Heart right ventricle (tissue), 16 donors: Measurements from ENCODE around the gene COL4A2. TPM values are rescaled to one million over a fixed set of nuclear protein-coding genes. Genes with fewer than 3 reads are reported as not detected.

Experiments
- ATAC-seq, 8 donors: fragments of 200-7000 bp; cut with Tn5 transposase; one replicate each; pipeline ENCODE4 v1.9.1; 2020; ENCODE audit warnings: mild to moderate bottlenecking in 8 of 8, moderate library complexity in 8 of 8, moderate number of reproducible peaks in 1 of 8
- DNase-seq, 2 donors: peaks; one replicate each; pipeline ENCODE4 v3.0.0-alpha.2; 2020
- H3K27ac ChIP-seq, 10 donors: fragments of 200-600 bp; sonication (generic) in 2 of 10; one replicate each; pipeline versions ENCODE4 v1.5.0 to v1.8.0; 2020 to 2022; ENCODE audit warnings: mild to moderate bottlenecking in 3 of 10
- H3K27me3 ChIP-seq, 7 donors: fragments of 200-600 bp; one replicate each; pipeline ENCODE4 v1.8.0; 2021 to 2022; ENCODE audit warnings: mild to moderate bottlenecking in 2 of 7
- H3K36me3 ChIP-seq, 9 donors: fragments of 200-600 bp; sonication (generic) in 1 of 9; one replicate each; pipeline versions ENCODE4 v1.5.0 to v1.8.0; 2020 to 2022; ENCODE audit warnings: mild to moderate bottlenecking in 2 of 9
- H3K4me1 ChIP-seq, 9 donors: fragments of 200-600 bp; sonication (generic) in 1 of 9; one replicate each; pipeline versions ENCODE4 v1.5.0 to v1.8.0; 2020 to 2022; ENCODE audit warnings: mild to moderate bottlenecking in 4 of 9
- H3K4me3 ChIP-seq, 10 donors: fragments of 200-600 bp; sonication (generic) in 2 of 10; one replicate each; pipeline versions ENCODE4 v1.5.0 to v1.8.0; 2020 to 2022; ENCODE audit warnings: mild to moderate bottlenecking in 7 of 10, moderate library complexity in 2 of 10
- H3K9me3 ChIP-seq, 11 donors: fragments of 200-600 bp in 10 of 11; sonication (generic) in 2 of 11; one replicate each; pipeline versions ENCODE4 v1.5.0 to v1.8.0; 2013 to 2022; ENCODE audit warnings: mild to moderate bottlenecking in 2 of 11, control low read depth in 1 of 11, moderate library complexity in 1 of 11
- CTCF ChIP-seq, 9 donors: fragments of 200-600 bp; sonication (generic) in 2 of 9; IDR thresholded peaks; one replicate each; pipeline versions ENCODE4 v1.5.0 to v1.8.0; 2021 to 2022; ENCODE audit warnings: antibody characterized with exemption in 9 of 9, mild to moderate bottlenecking in 5 of 9, moderate library complexity in 1 of 9
- WGBS, 2 donors: extraction: QIAGEN DNeasy Blood & Tissue Kit; methylation state at CpG; one replicate each; pipeline ENCODE4 v1.1.7; 2013; ENCODE audit warnings: inconsistent platforms in 1 of 2; 5-methylcytosine and 5-hydroxymethylcytosine counted together
- intact Hi-C, 10 donors: fragments of 100-400 bp; cut with DNase I; formaldehyde crosslinking; loops; one replicate each; pipeline versions ENCODE4 v1.11.1 to v1.14.2; 2022
- polyA plus RNA-seq, 2 donors: library from polyadenylated mRNA; stranded (reverse); fragments of 200-250 nt; gene quantifications; one replicate each; pipeline ENCODE4 v1.2.3, GENCODE V29; 2013
- total RNA-seq, 10 donors: library from RNA; stranded (reverse); fragmentation: NEBNext Ultra II Directional in 3 of 10; extraction: Animal tissue kit (Norgen Biotek cat#: 25700) in 3 of 10; gene quantifications; one replicate each; pipeline versions ENCODE4 v1.2.1 to v1.2.4, GENCODE V29; 2021 to 2023
- donor health status: Arrhythmogenic right ventricular cardiomyopathy.
- donor health status: ischemic (EF 13 %, LVEDD 7.1; RV severe dilation, severe dysfunction).
- donor health status: healthy with polysubstance abuse.
- donor health status: DM: no; HTN: yes; CAD: no.
- donor health status: DM: no; HTN: no; CAD: no.
- donor health status: ischemic (EF 25% LVEDD 6.9; RV normal size, moderate dysfunction).
- donor health status: ischemic (EF 25% LVEDD 5.7; RV mildly dilated, moderate dysfunction).
- donor health status: healthy.
- donor health status: DM: yes; HTN: yes; CAD: no.
- donor health status: Ischemic cardiomyopathy.
- donor health status: ischemic (EF 35%, LVEDD 5.7; RV mildly dilated, moderate dysfunction).
- donor health status: nonischemic (EF 11% LVEDD 7.7; RV severe dilation, severe dysfunction).
- donor health status: DM: yes; HTN: yes; CAD: no.
- donor health status: PGD.
- donor health status: ischemic (EF 29% LVEDD 5.4; RV normal size, mild dysfunction).
- donor health status: nonischemic (EF 23%, LVEDD 6.1; RV moderate dilation, normal function).

COL4A2 gene
- total and polyA plus RNA-seq, 12 donors: 81.7 to 301 (median 128) TPM

GRCh38 chr13:110290153-110290552 lies 16.9 kb upstream of the COL4A2 start:
- 89% methylated on average over 10 of the region's 10 CpGs for WGBS, 2 donors
- no peak for TF ChIP-seq CTCF (IDR thresholded peaks at IDR 0.05)
- no peak overlapping the region for H3K27ac ChIP-seq
- H3K36me3 ChIP-seq: peaks cover 0 to 48% (median 0%) of the 10 kb centered on the region in 9 donors
- H3K9me3 ChIP-seq: no peaks in the 10 kb centered on the region
- peaks cover 30 to 84% (median 64%) of the 10 kb centered on the region in 9 donors for H3K4me1 ChIP-seq
- H3K4me3 ChIP-seq: no peak overlapping the region
- H3K27me3 ChIP-seq: no peaks in the 10 kb centered on the region
- DNase-seq (no peak), ATAC-seq (no peak)
- intact Hi-C loops: no loop called here

GRCh38 chr13:110290826-110291225 lies 16.3 kb upstream of the COL4A2 start:
- WGBS, 2 donors: 82 to 84% methylated on average over 15 of the region's 15 CpGs
- TF ChIP-seq CTCF (IDR thresholded peaks at IDR 0.05): no peak
- Histone ChIP-seq H3K27me3 (no peaks in the 10 kb centered on the region), H3K27ac (no peak overlapping the region), H3K9me3 (no peaks in the 10 kb centered on the region), H3K36me3 (peaks cover 0 to 44% (median 0%) of the 10 kb centered on the region in 9 donors), H3K4me1 (peaks cover 30 to 84% (median 62%) of the 10 kb centered on the region in 9 donors), H3K4me3 (no peak overlapping the region)
- DNase-seq (no peak), ATAC-seq (no peak)
- intact Hi-C loops: no loop called here

GRCh38 chr13:110291286-110291685 lies 15.8 kb upstream of the COL4A2 start:
- Histone ChIP-seq H3K27me3 (no peaks in the 10 kb centered on the region), H3K4me3 (no peak overlapping the region), H3K4me1 (peaks cover 26 to 84% (median 60%) of the 10 kb centered on the region in 9 donors), H3K36me3 (peaks cover 0 to 40% (median 0%) of the 10 kb centered on the region in 9 donors), H3K27ac (peak overlapping the region in 1 of 10 donors; percentile 67), H3K9me3 (no peaks in the 10 kb centered on the region)
- TF ChIP-seq CTCF (IDR thresholded peaks at IDR 0.05): no peak
- DNase-seq (no peak), ATAC-seq (no peak)
- intact Hi-C loops: no loop called here
- WGBS, 2 donors: 90 to 91% methylated on average over 9 of the region's 9 CpGs

- DNase-seq (no peak), ATAC-seq (peak in 2 of 8 donors; percentile 10 to 18)
- intact Hi-C loops: no loop called here
- peaks cover 0 to 16% (median 0%) of the 10 kb centered on the region in 7 donors for H3K27me3 ChIP-seq
- 75% methylated on average over 7 of the region's 7 CpGs for WGBS, 2 donors
- H3K27ac ChIP-seq: peak overlapping the region in 8 of 10 donors; percentile 1 to 67 (median 45)
- TF ChIP-seq CTCF (IDR thresholded peaks at IDR 0.05): no peak
- peaks cover 0 to 34% (median 0%) of the 10 kb centered on the region in 9 donors for H3K36me3 ChIP-seq
- no peaks in the 10 kb centered on the region for H3K9me3 ChIP-seq
- no peak overlapping the region for H3K4me3 ChIP-seq
- peaks cover 20 to 84% (median 60%) of the 10 kb centered on the region in 9 donors for H3K4me1 ChIP-seq
Measured at GRCh38 chr13:110293037-110293436, 14.0 kb upstream of the COL4A2 start.
